Activated T-cell treated with anti-CD3 and anti-CD28 coated beads, Interleukin-2, amount 50 U/mL, for 4 hours (primary cell): Measurements from ENCODE around the gene MTHFD2. TPM values are rescaled to one million over a fixed set of nuclear protein-coding genes. Genes with fewer than 3 reads are reported as not detected.

Experiments used
- ATAC-seq, 2 donors: fragments of 200-7000 bp; cut with Tn5 transposase; one replicate each; pipeline ENCODE4 v1.10.0; 2021
- DNase-seq: peaks from one replicate; pipeline ENCODE4 v3.0.0-alpha.2; 2020
- H3K27me3 Mint-ChIP-seq: one replicate; pipeline ENCODE4 v1.8.0; 2021; ENCODE audit warnings: low read depth, mixed read lengths
- H3K36me3 Mint-ChIP-seq: one replicate; pipeline ENCODE4 v1.8.0; 2022; ENCODE audit warnings: mixed read lengths; ENCODE audit not compliant: insufficient read depth
- H3K4me1 Mint-ChIP-seq: one replicate; pipeline ENCODE4 v1.8.0; 2021; ENCODE audit warnings: low read depth, mixed read lengths
- H3K4me3 Mint-ChIP-seq: one replicate; pipeline ENCODE4 v1.8.0; 2021; ENCODE audit warnings: mild to moderate bottlenecking, moderate library complexity, mixed read lengths
- H3K9me3 Mint-ChIP-seq: one replicate; pipeline ENCODE4 v1.8.0; 2021; ENCODE audit warnings: mixed read lengths
- total RNA-seq, 3 donors: library from RNA; stranded (reverse); gene quantifications; one replicate each; pipeline ENCODE4 v1.2.1, GENCODE V29; 2021

MTHFD2 gene
- total RNA-seq, 3 donors from 2014 or later, result 408 to 545 (median 430) TPM

DNA sequence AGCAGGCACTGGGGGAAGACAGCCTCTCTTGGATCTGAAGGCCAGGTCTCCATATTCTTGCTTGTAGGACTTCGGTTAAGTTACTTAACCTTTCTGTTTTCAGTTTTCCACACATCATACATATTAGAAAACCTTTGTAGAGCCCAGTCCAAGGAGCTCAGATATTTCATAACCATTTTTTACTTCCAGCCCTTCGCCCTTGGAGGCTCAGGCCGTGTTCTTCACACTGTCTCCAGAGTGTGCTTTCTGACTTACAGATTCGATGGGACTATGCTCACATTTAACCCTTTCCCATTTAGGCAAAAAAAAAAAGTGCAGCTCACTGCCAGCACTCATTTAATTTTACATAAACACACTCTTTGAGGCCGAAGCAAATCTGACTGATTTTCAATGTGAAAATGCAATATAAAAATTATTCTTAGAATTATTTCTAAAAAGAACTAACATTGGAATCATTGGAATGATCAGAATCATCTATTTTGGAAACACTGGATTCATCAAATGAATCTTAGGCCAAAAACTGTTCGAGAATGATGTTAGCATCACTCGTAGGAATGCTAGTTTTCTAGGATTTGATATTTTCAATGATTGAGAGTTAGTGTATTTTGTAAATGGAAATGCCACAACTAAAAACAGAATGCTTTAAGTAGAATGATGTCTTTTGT, 55.0 kb downstream of the MTHFD2 start:
- Mint-ChIP-seq H3K9me3 (no peaks in the 10 kb centered on the region), H3K4me1 (peaks cover 2% of the 10 kb centered on the region), H3K36me3 (peaks cover 7% of the 10 kb centered on the region), H3K4me3 (no peak overlapping the region), H3K27me3 (no peaks in the 10 kb centered on the region)
- DNase-seq, result no peak
- no peak for ATAC-seq

DNA sequence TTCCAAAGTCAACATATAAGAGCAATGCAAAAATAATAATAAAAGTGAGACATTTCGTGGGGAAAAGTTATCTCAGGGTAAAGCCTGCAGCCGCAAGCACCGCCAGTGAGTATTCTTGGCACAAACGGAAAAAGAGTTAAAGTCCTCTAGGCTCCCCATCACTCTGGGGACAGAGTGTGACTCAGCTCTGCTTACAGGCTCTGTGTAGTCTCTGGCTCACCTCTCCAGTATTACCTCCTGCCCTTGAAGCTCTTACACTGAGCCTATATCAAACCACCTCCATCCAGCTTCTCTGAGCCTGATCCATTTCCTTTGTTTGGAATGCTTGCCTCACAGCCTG, 55.5 kb downstream of the MTHFD2 start:
- DNase-seq (no peak), ATAC-seq (no peak)
- Mint-ChIP-seq H3K27me3 (no peaks in the 10 kb centered on the region), H3K4me3 (no peak overlapping the region), H3K36me3 (peaks cover 7% of the 10 kb centered on the region), H3K4me1 (peaks cover 2% of the 10 kb centered on the region), H3K9me3 (no peaks in the 10 kb centered on the region)

DNA sequence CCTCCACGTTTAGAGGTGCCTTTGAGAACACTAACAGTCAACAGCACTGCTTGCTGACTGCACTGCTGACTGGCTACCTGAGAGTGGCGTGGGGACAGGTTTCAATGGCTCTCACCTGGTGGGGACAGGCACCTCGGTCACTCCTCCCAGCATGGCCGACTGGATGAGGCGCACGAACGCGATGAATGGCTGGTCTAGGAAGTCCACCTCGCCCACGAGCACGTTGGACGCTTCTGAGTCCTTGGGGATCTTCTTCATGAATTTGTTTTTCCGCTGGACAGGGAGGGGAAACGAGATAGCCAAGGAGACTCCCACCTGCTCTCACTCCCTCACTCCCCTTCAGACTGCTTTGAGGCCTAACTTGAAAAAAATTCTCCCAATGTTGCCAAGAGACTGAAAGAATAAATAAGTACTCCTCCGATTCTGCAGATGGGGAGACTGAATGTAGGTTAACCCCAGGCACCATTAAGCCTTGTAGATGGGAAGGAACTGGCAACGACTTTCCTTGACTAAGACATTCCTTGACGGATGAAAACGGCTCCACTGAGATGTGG, 57.3 kb downstream of the MTHFD2 start:
- DNase-seq, result no peak
- no peak for ATAC-seq
- H3K36me3 Mint-ChIP-seq, result peaks cover 7% of the 10 kb centered on the region
- no peak overlapping the region for H3K4me3 Mint-ChIP-seq
- no peaks in the 10 kb centered on the region for H3K27me3 Mint-ChIP-seq
- no peaks in the 10 kb centered on the region for H3K4me1 Mint-ChIP-seq
- H3K9me3 Mint-ChIP-seq, result no peaks in the 10 kb centered on the region

DNA sequence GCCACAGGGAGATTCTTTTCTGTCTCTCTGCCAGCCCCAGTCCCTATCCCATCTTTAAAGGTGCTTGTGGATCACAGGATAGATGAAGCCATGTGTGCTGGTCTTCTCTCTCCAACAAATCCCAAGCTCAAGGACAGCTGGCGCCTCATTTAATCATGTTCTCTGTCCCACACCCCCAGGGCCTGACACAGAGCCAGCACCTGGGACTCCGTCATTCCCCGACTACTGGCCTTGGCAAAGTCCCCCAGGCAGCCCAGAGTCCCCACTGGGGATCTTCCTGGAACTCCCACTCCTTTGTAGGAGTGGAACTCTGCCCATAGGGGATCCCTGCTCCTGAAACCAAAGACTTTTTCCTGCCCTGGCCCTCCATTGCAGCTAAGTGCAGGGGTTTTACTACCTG, 60.8 kb downstream of the MTHFD2 start:
- no peaks in the 10 kb centered on the region for H3K9me3 Mint-ChIP-seq
- no peak for ATAC-seq

DNA sequence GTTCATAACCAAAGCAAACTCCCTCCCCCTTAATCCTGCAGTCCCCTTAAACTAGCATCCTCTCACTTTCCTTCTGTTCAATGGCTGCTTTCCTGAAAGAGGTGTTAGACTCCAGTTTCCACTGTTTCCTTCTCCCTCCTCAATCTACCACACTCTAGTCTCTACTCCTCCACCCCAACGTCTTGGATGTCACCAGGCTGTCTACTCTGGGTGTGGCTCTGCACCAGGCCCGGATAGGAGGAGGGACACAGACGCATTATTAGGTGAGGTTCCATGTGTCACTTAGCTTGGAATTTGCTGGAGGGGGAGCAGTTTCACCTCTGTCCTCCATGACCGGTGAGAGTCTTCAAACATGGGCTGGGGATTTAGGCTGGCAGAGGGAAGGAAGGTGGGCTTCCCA, 61.3 kb downstream of the MTHFD2 start:
- H3K4me3 Mint-ChIP-seq, result no peak overlapping the region
- H3K4me1 Mint-ChIP-seq, result no peaks in the 10 kb centered on the region
- H3K9me3 Mint-ChIP-seq, result no peaks in the 10 kb centered on the region
- DNase-seq (no peak), ATAC-seq (no peak)
- peaks cover 5% of the 10 kb centered on the region for H3K36me3 Mint-ChIP-seq
- no peaks in the 10 kb centered on the region for H3K27me3 Mint-ChIP-seq

More for the DNA sequence above, 60.8 kb downstream of the MTHFD2 start:
- Mint-ChIP-seq H3K36me3 (peaks cover 9% of the 10 kb centered on the region), H3K4me1 (no peaks in the 10 kb centered on the region), H3K4me3 (no peak overlapping the region), H3K27me3 (no peaks in the 10 kb centered on the region)
- no peak for DNase-seq

DNA sequence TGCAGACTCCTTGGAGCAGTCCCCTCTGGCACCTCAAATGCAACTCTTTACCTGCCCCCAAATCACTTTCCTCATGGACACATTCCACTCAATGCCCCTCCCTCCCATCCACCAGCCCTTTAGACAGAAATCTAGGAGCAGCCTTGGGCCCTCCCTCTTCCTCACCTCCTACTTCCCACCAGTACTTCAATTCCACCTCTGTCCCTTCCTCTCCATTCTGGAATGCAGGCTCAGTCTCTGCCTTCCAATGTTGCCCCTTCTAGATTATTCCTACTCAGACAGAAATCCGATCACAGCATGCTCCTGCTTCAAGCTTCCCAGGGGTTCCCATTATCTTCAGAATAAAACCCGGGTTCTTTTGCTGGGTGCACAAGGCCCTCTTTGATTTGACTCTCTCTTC, 62.1 kb downstream of the MTHFD2 start:
- Mint-ChIP-seq H3K9me3 (no peaks in the 10 kb centered on the region), H3K27me3 (no peaks in the 10 kb centered on the region), H3K4me3 (no peak overlapping the region), H3K4me1 (no peaks in the 10 kb centered on the region), H3K36me3 (peaks cover 4% of the 10 kb centered on the region)
- DNase-seq (no peak), ATAC-seq (no peak)

DNA sequence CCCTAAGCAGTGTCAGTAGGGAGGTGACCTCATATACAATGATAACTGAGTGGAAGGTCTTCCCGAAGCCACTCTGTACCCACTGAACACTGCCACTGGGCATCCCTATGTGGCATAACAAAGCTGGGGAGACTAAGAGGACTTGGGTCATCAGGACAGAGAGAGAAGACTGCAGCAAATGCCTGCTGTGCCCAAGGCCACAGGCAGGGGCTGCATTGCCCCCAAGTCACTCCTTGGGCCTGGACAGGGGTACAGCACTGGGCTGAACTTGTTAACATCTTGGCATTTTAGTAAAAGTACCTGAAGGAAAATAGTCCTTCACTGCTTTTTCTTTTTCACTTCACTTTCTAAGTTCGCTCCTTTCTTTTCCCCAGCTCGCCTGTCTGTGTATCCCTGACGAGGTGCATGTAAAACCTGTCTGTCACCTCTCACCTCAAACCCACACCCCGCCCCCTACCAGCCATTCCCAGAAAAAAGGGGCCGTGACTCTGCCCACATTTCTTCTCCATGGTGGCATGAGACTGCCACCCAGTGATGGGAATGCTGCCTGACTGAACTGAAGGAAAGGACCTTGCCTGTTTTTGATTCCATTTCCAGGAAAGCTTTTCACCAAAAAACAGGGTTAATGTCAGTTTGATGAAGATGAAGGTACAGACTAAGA, 62.9 kb downstream of the MTHFD2 start:
- peaks cover 2% of the 10 kb centered on the region for H3K4me1 Mint-ChIP-seq
- H3K36me3 Mint-ChIP-seq, result peaks cover 4% of the 10 kb centered on the region
- H3K4me3 Mint-ChIP-seq, result no peak overlapping the region
- H3K27me3 Mint-ChIP-seq, result no peaks in the 10 kb centered on the region
- DNase-seq, result no peak
- H3K9me3 Mint-ChIP-seq, result no peaks in the 10 kb centered on the region
- ATAC-seq, result no peak

DNA sequence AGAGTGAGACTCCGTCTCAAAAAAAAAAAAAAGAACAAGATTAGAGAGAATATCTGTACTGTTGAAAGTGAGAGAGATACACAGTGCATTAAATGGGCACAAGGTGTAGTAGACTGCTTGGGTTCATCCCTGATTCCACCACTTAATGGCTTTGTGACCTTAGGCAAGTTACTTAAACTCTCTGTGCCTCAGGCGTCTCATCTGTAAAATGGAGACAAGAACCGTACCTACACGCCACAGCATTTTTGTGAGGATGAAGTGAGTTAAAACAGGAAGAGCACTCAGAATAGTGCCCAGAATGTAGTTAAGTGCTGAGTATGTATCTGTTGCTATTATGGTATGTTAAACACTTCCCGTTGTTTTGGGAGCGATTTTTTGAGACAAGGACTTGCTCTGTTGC, 64.3 kb downstream of the MTHFD2 start:
- no peak for DNase-seq
- Mint-ChIP-seq H3K9me3 (no peaks in the 10 kb centered on the region), H3K4me1 (peaks cover 12% of the 10 kb centered on the region), H3K27me3 (no peaks in the 10 kb centered on the region), H3K4me3 (no peak overlapping the region), H3K36me3 (peaks cover 4% of the 10 kb centered on the region)
- no peak for ATAC-seq

DNA sequence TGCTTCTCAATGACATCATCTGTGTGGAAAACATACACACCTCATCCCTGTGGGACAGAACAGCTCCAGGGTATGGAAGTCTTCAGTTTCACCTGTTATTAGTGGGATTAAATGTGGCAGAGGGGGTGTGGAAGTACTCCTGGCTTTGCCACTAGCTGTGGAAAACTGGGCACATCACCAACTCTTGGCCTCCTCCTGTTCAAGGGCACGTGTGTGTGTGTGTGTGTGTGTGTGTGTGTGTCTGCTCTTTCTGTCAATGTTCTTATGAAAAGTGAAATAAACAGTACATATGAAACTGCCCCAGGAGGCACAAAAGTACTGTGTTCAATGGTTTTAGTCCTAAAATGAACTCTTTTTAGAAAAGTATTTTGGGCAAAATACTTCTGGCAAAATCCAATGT, 65.9 kb downstream of the MTHFD2 start:
- Mint-ChIP-seq H3K4me1 (peaks cover 14% of the 10 kb centered on the region), H3K4me3 (no peak overlapping the region), H3K27me3 (no peaks in the 10 kb centered on the region), H3K36me3 (peaks cover 7% of the 10 kb centered on the region), H3K9me3 (no peaks in the 10 kb centered on the region)
- no peak for DNase-seq
- ATAC-seq, result no peak

DNA sequence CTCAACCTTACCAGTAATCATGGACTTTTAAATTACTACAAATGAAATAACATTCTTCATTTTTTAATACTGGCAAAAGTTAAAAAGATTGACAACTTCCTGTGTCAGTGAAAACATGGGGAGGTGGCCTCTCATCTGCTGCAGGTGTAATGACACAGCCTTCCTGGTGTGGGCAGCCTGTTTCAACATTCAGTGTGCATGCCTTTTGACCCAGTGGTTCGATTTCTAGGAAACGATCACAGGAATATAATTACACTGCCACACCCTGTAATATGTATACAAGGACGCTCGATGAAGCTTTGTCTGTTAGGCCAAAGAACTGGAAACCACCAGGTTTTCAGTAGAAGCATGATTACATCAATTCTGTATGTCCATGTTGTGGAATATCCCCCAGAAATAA, 68.7 kb downstream of the MTHFD2 start:
- peak; percentile 79 to 92 for ATAC-seq
- Mint-ChIP-seq H3K9me3 (no peaks in the 10 kb centered on the region), H3K36me3 (peaks cover 6% of the 10 kb centered on the region), H3K27me3 (no peaks in the 10 kb centered on the region), H3K4me1 (peaks cover 14% of the 10 kb centered on the region), H3K4me3 (peak overlapping the region; percentile 19)
- peak; percentile 38 for DNase-seq

Other genes with a start within 250 kb of the MTHFD2 start
- gene TET3, start 213.7 kb upstream of the MTHFD2 start, total RNA-seq, result 10 to 100 TPM; 30.8 to 34.0 (median 31.7) TPM
- 100 to 1,000 TPM; 103 to 110 (median 109) TPM for gene BOLA3, start 50.7 kb upstream of the MTHFD2 start, total RNA-seq
- gene MOB1A, start 19.7 kb upstream of the MTHFD2 start, total RNA-seq, result 100 to 1,000 TPM; 171 to 175 (median 173) TPM
- gene SLC4A5, start 144.8 kb downstream of the MTHFD2 start, total RNA-seq, result 1 to 10 TPM; 1.3 to 1.5 (median 1.4) TPM
- gene DCTN1, start 181.7 kb downstream of the MTHFD2 start, total RNA-seq, result 10 to 100 TPM; 94.4 to 97.7 (median 97.6) TPM
- 1 to 10 TPM; 1.3 to 1.4 (median 1.4) TPM for gene C2orf81, start 223.0 kb downstream of the MTHFD2 start, total RNA-seq
- gene WDR54, start 223.1 kb downstream of the MTHFD2 start, total RNA-seq, result 10 to 100 TPM; 29.1 to 32.1 (median 31.3) TPM
- 1 to 10 TPM in 1 of 3 donors, under 1 TPM in 2; 0.47 to 1.0 (median 0.71) TPM for gene RTKN, start 243.3 kb downstream of the MTHFD2 start, total RNA-seq